MM.1S (cell line): ENCODE measurements around the gene ARSA.

Source experiments
- EZH2phosphoT487 ChIP-seq: fragments of 300-600 bp; sonication (generic); IDR thresholded peaks from 2 replicates; pipeline ENCODE4 v1.6.1; 2018; ENCODE audit warnings: antibody characterized with exemption, low read length
- TF ChIP-seq, protein P1 (sequence below): fragments of 300-600 bp; sonication (generic); IDR thresholded peaks from 2 replicates; pipeline ENCODE4 v1.5.1; 2016; ENCODE audit warnings: antibody characterized with exemption, low read length, mixed read lengths

- TF ChIP-seq, protein P1, sequence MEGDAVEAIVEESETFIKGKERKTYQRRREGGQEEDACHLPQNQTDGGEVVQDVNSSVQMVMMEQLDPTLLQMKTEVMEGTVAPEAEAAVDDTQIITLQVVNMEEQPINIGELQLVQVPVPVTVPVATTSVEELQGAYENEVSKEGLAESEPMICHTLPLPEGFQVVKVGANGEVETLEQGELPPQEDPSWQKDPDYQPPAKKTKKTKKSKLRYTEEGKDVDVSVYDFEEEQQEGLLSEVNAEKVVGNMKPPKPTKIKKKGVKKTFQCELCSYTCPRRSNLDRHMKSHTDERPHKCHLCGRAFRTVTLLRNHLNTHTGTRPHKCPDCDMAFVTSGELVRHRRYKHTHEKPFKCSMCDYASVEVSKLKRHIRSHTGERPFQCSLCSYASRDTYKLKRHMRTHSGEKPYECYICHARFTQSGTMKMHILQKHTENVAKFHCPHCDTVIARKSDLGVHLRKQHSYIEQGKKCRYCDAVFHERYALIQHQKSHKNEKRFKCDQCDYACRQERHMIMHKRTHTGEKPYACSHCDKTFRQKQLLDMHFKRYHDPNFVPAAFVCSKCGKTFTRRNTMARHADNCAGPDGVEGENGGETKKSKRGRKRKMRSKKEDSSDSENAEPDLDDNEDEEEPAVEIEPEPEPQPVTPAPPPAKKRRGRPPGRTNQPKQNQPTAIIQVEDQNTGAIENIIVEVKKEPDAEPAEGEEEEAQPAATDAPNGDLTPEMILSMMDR = no peak
- TF ChIP-seq EZH2phosphoT487 = no peak
Observed at GRCh38 chr22:50586416-50586815, 41.5 kb downstream of the ARSA start.
